DOHH2 (cell line): ENCODE data around the gene DOK3.

Experiments
- H3F3A ChIP-seq: fragments of 200-600 bp; sonication (generic), shearing (Covaris generic); 2 replicates; pipeline ENCODE4 v1.6.0; 2016; ENCODE audit warnings: antibody characterized with exemption, mild to moderate bottlenecking; ENCODE audit not compliant: control insufficient read depth, insufficient read depth
- H3K27ac ChIP-seq: fragments of 200-600 bp; sonication (generic); 2 replicates; pipeline ENCODE4 v1.5.1; 2014; ENCODE audit warnings: low read depth, mild to moderate bottlenecking, low read length, moderate library complexity
- H3K27me3 ChIP-seq: fragments of 200-600 bp; sonication (generic); 2 replicates; pipeline ENCODE4 v1.6.1; 2014; ENCODE audit warnings: mild to moderate bottlenecking, low read length, mixed read lengths; ENCODE audit not compliant: control insufficient read depth
- H3K36me3 ChIP-seq: fragments of 200-600 bp; sonication (generic); 2 replicates; pipeline ENCODE4 v1.6.1; 2014; ENCODE audit warnings: mild to moderate bottlenecking, low read length, moderate library complexity, mixed read lengths; ENCODE audit not compliant: control insufficient read depth
- H3K4me1 ChIP-seq: fragments of 200-600 bp; sonication (generic); 2 replicates; pipeline ENCODE4 v1.6.1; 2014; ENCODE audit warnings: mild to moderate bottlenecking, low read length, mixed read lengths; ENCODE audit not compliant: control insufficient read depth
- H3K4me2 ChIP-seq: fragments of 200-600 bp; sonication (generic); 2 replicates; pipeline ENCODE4 v1.6.0; 2014; ENCODE audit warnings: mild to moderate bottlenecking, low read length, moderate library complexity
- H3K4me3 ChIP-seq: fragments of 200-600 bp; sonication (generic); 2 replicates; pipeline ENCODE4 v1.5.1; 2014; ENCODE audit warnings: mild to moderate bottlenecking, low read length, mixed read lengths
- H3K79me2 ChIP-seq: fragments of 200-600 bp; sonication (generic); 2 replicates; pipeline ENCODE4 v1.6.1; 2014; ENCODE audit warnings: mild to moderate bottlenecking, low read length, mixed read lengths; ENCODE audit not compliant: control insufficient read depth
- H3K9me2 ChIP-seq: fragments of 200-600 bp; sonication (generic); replicated peaks from 2 replicates; pipeline ENCODE4 v1.6.1; 2014; ENCODE audit warnings: mild to moderate bottlenecking, low read length, mixed read lengths; ENCODE audit not compliant: control insufficient read depth
- H3K9me3 ChIP-seq: fragments of 200-600 bp; sonication (generic); 2 replicates; pipeline ENCODE4 v1.6.1; 2014; ENCODE audit warnings: antibody characterized with exemption, low read length, mixed read lengths; ENCODE audit not compliant: control insufficient read depth, insufficient read depth
- H4K20me1 ChIP-seq: fragments of 200-600 bp; sonication (generic); 2 replicates; pipeline ENCODE4 v1.6.0; 2014; ENCODE audit warnings: low read depth, mild to moderate bottlenecking, antibody characterized with exemption, low read length, moderate library complexity; ENCODE audit not compliant: control insufficient read depth, insufficient read depth
- CTCF ChIP-seq: fragments of 200-600 bp; sonication (generic); IDR thresholded peaks from one replicate; pipeline ENCODE4 v1.5.1; 2014; ENCODE audit warnings: antibody characterized with exemption, mild to moderate bottlenecking, low read depth, low read length; ENCODE audit not compliant: poor library complexity, severe bottlenecking
- EZH2phosphoT487 ChIP-seq: fragments of 200-600 bp; sonication (generic); IDR thresholded peaks from 2 replicates; pipeline ENCODE4 v1.6.1; 2017; ENCODE audit warnings: borderline replicate concordance, mild to moderate bottlenecking, antibody characterized with exemption, low read length, moderate library complexity, mixed read lengths

The DOK3 gene

GRCh38 chr5:177477701-177478477 is 31.7 kb downstream of the DOK3 start:
- no peak overlapping the region for H3K4me2 ChIP-seq
- peaks cover 49% of the 10 kb centered on the region for H3K4me1 ChIP-seq
- no peaks in the 10 kb centered on the region for H3K36me3 ChIP-seq
- TF ChIP-seq CTCF, result no peak
- no peak for TF ChIP-seq EZH2phosphoT487
- peaks cover 12% of the 10 kb centered on the region; the same call in 1 of the 2 replicates for H3F3A ChIP-seq
- no peak overlapping the region for H3K4me3 ChIP-seq
- no peaks in the 10 kb centered on the region for H3K9me3 ChIP-seq
- no peak overlapping the region for H3K27ac ChIP-seq
- H3K79me2 ChIP-seq, result no peaks in the 10 kb centered on the region
- no peaks in the 10 kb centered on the region for H3K9me2 ChIP-seq
- no peaks in the 10 kb centered on the region for H3K27me3 ChIP-seq
- no peaks in the 10 kb centered on the region for H4K20me1 ChIP-seq

DNA sequence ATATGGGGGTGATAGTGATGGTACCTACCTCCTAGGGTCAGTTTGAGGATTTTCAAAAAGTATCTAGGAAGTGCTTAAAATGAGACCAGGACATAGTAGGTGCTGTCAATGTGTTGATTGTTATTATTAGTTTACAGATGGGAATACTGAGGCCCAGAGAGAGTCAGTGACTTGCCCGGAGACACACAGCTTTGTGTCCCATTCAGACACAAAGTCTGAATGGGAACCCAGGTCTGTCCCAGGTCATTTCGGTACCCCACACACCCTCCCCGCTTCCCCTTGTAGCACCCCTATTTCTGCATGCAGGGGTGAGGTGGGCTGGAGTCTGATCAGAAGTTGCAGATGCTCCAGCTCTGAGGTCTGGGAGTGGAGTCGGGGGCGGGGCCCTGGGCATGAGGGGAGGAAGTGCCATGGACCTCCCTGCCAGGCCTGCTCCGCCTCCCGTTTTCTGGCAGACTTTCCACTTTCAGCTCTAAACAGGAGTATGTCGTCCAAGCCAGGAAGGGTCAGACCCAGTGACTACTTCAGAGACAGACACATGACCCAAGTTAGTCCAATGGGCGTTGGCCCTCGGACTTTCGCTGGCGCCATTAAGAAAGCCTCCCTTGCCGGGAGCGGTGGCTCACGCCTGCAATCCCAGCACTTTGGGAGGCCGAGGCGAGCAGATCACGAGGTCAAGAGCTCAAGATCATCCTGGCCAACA is 32.9 kb downstream of the DOK3 start:
- peaks cover 11% of the 10 kb centered on the region for H3K79me2 ChIP-seq
- no peaks in the 10 kb centered on the region for H3K27me3 ChIP-seq
- no peak overlapping the region for H3K27ac ChIP-seq
- H3K4me3 ChIP-seq, result no peak overlapping the region
- H3K4me1 ChIP-seq, result peaks cover 58% of the 10 kb centered on the region
- TF ChIP-seq CTCF, result no peak
- H3F3A ChIP-seq, result peaks cover 12% of the 10 kb centered on the region; the same call in 1 of the 2 replicates
- H3K4me2 ChIP-seq, result no peak overlapping the region
- peaks cover 6% of the 10 kb centered on the region for H3K36me3 ChIP-seq
- peaks cover 6% of the 10 kb centered on the region; the same call in 1 of the 2 replicates for H4K20me1 ChIP-seq
- H3K9me3 ChIP-seq, result no peaks in the 10 kb centered on the region
- no peaks in the 10 kb centered on the region for H3K9me2 ChIP-seq

DNA sequence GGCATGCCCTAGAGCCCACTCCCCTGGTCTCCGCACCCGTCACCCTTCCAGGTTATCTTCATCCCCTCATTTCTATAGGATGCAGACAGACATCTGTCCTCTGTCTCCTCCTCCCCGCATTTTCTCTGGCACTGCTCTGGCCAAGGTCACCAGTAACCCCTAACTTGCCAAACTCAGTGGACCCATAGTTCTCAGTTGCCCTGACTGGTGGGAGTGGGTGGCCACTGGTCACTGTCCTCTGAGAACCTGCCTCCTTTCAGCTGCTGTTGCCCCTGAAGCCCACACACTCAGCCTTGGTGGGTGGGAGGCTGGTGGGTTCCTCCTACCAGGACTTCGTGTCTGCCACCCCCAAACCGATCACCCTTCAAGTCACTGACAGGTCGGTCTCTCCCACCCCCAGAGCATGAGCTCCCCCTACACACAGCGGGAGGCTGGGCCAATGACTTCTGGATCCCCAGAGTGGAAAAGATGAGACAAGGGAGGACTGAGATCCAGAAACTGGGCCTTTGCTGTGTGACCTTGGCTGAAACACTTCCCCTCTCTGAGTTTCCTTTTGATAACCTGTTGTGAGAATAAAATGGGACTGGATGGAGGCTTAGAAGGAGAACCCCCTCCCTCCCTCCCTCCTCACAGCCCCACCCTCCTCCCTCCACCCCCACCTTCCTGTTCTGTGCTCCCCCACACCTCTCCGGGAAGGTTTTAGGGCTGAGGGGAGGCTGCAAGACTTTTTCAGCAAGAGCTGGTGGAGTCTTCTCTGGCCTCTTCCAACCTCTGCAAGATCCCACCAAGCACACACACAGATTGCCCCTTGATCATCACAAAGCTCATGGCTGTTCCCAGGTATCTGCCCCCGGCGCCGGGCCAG is 33.8 kb downstream of the DOK3 start:
- Histone ChIP-seq H3K4me1 (peaks cover 67% of the 10 kb centered on the region), H3K27ac (no peak overlapping the region), H3K4me3 (no peak overlapping the region), H3K4me2 (no peak overlapping the region), H3K9me3 (no peaks in the 10 kb centered on the region), H3K79me2 (peaks cover 20% of the 10 kb centered on the region), H3K27me3 (no peaks in the 10 kb centered on the region), H3K9me2 (no peaks in the 10 kb centered on the region), H3F3A (peaks cover 12% of the 10 kb centered on the region; the same call in 1 of the 2 replicates), H4K20me1 (peaks cover 7% of the 10 kb centered on the region; the same call in 1 of the 2 replicates), H3K36me3 (peaks cover 14% of the 10 kb centered on the region)
- TF ChIP-seq CTCF (no peak), EZH2phosphoT487 (no peak)
